Muscle layer of colon (tissue), 2 donors: ENCODE data around the gene SSTR5.

Source experiments
- H3K27ac ChIP-seq: one replicate; pipeline ENCODE4 v1.7.0; 2013; ENCODE audit warnings: low read depth, mild to moderate bottlenecking, low read length, moderate library complexity
- H3K27me3 ChIP-seq, 2 donors: one replicate each; pipeline ENCODE4 v1.7.0; 2013; ENCODE audit warnings: low read length in 2 of 2, mild to moderate bottlenecking in 2 of 2; ENCODE audit not compliant: insufficient read depth in 2 of 2, control insufficient read depth in 1 of 2
- H3K36me3 ChIP-seq: one replicate; pipeline ENCODE4 v1.7.0; 2013; ENCODE audit warnings: mild to moderate bottlenecking, low read length; ENCODE audit not compliant: insufficient read depth
- H3K4me1 ChIP-seq: one replicate; pipeline ENCODE4 v1.7.0; 2013; ENCODE audit warnings: mild to moderate bottlenecking, low read length; ENCODE audit not compliant: insufficient read depth
- H3K4me3 ChIP-seq, 2 donors: one replicate each; pipeline ENCODE4 v1.7.0; 2013; ENCODE audit warnings: low read length in 2 of 2, low read depth in 1 of 2, mild to moderate bottlenecking in 1 of 2, moderate library complexity in 1 of 2
- H3K9ac ChIP-seq: one replicate; pipeline ENCODE4 v1.7.0; 2013; ENCODE audit warnings: low read length
- H3K9me3 ChIP-seq: one replicate; pipeline ENCODE4 v1.7.0; 2013; ENCODE audit warnings: mild to moderate bottlenecking, low read length
- donor health status: abdominal sarcoma.
- donor health status: Adenocarcinoma of cecum.

The SSTR5 gene

DNA sequence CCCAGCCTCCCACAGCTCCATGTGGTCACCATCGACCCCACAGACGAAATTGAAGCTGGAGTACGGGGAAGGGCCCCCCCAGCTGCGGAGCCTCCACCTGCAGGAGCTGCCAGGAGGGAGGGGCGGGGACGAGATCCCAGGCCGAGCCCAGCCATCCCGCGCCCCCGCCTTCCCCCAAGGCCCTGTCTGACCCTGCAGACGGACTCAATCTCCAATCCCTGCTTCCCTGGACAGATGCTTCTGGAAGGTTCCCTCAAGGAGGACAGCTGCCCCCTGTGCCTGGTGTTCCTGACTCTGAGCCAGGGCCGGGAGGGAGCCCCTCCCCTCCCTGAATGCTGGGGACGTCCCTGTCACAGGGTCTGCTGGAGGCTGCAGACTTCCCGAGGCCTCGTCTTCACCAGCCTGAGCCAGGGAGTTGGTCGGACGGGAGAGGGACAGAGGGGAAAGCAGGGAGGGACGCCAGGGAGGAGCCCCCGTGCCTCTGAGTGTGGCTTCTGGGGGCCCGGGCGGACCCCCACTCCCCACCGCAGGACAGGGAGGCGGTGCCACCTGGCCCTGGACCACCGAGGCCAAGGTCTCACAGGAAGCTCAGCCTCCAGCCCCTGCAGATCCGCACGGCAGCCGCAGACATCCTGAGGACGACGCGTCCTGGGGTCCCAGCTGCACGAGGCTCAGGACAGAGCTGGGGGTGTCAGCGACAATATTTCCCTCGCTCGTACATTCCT is 44.8 kb downstream of the SSTR5 start:
- Histone ChIP-seq H3K9me3 (no peaks in the 10 kb centered on the region), H3K9ac (no peak overlapping the region), H3K27ac (no peak overlapping the region), H3K36me3 (no peaks in the 10 kb centered on the region), H3K4me3 (no peak overlapping the region), H3K4me1 (no peaks in the 10 kb centered on the region), H3K27me3 (no peaks in the 10 kb centered on the region)

GRCh38 chr16:1117926-1118325 is 45.4 kb downstream of the SSTR5 start:
- H3K27me3 ChIP-seq: no peaks in the 10 kb centered on the region
- H3K9ac ChIP-seq: no peak overlapping the region
- no peaks in the 10 kb centered on the region for H3K4me1 ChIP-seq
- no peak overlapping the region for H3K4me3 ChIP-seq
- no peak overlapping the region for H3K27ac ChIP-seq
- H3K36me3 ChIP-seq: no peaks in the 10 kb centered on the region
- H3K9me3 ChIP-seq: no peaks in the 10 kb centered on the region

DNA sequence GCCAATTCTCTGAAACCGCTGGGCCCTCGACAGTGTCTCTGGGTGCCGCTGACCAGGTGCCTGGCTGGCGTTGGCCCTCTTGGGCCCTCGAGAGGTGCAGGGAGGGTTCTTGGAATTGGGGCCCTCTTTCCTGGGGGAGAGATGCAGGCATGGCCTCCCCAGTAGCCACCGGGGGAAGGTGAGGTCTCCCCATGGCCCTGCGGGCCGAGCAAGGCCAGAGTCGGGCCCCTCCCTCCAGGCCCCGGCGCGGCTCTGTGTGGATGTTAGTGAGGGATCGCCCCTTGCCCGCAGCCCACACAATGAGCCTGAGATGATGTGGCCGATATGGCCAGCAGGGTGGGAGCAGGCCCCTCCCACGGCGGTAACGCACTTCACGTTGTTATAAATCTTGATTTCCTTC is 46.6 kb downstream of the SSTR5 start:
- H3K9ac ChIP-seq: no peak overlapping the region
- no peak overlapping the region for H3K4me3 ChIP-seq
- no peaks in the 10 kb centered on the region for H3K9me3 ChIP-seq
- no peaks in the 10 kb centered on the region for H3K4me1 ChIP-seq
- H3K27ac ChIP-seq: no peak overlapping the region
- no peaks in the 10 kb centered on the region for H3K36me3 ChIP-seq
- H3K27me3 ChIP-seq: peaks cover 0 to 7% of the 10 kb centered on the region in 2 donors

- Histone ChIP-seq H3K4me3 (no peak overlapping the region), H3K27me3 (peaks cover 0 to 7% of the 10 kb centered on the region in 2 donors), H3K27ac (no peak overlapping the region), H3K4me1 (no peaks in the 10 kb centered on the region), H3K36me3 (no peaks in the 10 kb centered on the region), H3K9me3 (no peaks in the 10 kb centered on the region), H3K9ac (no peak overlapping the region)
Measured at GRCh38 chr16:1119766-1120576, 47.4 kb downstream of the SSTR5 start.

DNA sequence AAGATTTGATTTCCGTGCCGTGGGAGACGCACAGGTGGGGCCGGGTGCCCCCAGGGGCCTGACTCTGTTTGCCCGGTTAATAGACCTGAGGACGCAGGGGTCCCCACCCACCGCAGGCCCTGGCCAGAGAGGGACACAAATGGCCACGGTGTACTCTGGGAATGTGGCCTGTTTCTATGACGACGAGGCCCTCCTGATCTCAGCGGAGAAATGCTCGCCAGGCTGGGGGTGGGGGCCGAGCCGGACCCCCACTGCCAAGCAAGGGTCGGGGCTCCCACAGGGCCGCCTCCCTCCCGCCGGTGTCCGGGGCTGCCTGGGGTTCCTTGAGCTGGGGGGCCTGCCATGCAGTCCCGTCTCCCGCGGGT is 48.0 kb downstream of the SSTR5 start:
- H3K9me3 ChIP-seq: no peaks in the 10 kb centered on the region
- H3K4me1 ChIP-seq: no peaks in the 10 kb centered on the region
- H3K36me3 ChIP-seq: no peaks in the 10 kb centered on the region
- H3K9ac ChIP-seq: no peak overlapping the region
- peaks cover 0 to 7% of the 10 kb centered on the region in 2 donors for H3K27me3 ChIP-seq
- H3K27ac ChIP-seq: no peak overlapping the region
- H3K4me3 ChIP-seq: no peak overlapping the region

GRCh38 chr16:1121009-1121408 is 48.5 kb downstream of the SSTR5 start:
- no peak overlapping the region for H3K4me3 ChIP-seq
- no peak overlapping the region for H3K27ac ChIP-seq
- no peaks in the 10 kb centered on the region for H3K9me3 ChIP-seq
- H3K27me3 ChIP-seq: peaks cover 0 to 7% of the 10 kb centered on the region in 2 donors
- no peaks in the 10 kb centered on the region for H3K4me1 ChIP-seq
- no peaks in the 10 kb centered on the region for H3K36me3 ChIP-seq
- H3K9ac ChIP-seq: no peak overlapping the region

- H3K36me3 ChIP-seq: no peaks in the 10 kb centered on the region
- peaks cover 0 to 7% of the 10 kb centered on the region in 2 donors for H3K27me3 ChIP-seq
Measured at GRCh38 chr16:1121601-1122397, 49.3 kb downstream of the SSTR5 start.

DNA sequence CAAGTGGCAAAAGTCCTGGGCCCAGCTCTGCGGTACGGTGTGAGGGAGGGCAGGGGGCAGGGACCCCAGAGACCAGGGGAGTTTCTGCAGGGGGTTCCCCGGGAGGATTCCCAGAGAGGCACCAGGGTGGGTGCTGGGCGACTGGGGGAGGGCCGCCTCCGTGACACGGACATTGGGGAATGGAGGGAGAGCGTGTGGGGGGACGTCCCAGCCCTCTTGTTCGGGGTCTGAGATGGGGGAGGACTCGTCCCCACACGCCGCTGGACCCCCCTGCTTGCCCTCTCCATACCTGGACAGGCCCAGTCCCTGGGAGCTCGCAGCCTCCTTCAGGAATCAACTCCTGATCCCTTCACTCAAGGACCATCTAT is 49.8 kb downstream of the SSTR5 start:
- H3K4me3 ChIP-seq: no peak overlapping the region
- H3K36me3 ChIP-seq: no peaks in the 10 kb centered on the region
- no peak overlapping the region for H3K27ac ChIP-seq
- no peak overlapping the region for H3K9ac ChIP-seq
- H3K9me3 ChIP-seq: no peaks in the 10 kb centered on the region
- H3K27me3 ChIP-seq: peaks cover 0 to 7% of the 10 kb centered on the region in 2 donors
- H3K4me1 ChIP-seq: no peaks in the 10 kb centered on the region

More at GRCh38 chr16:1121601-1122397, 49.3 kb downstream of the SSTR5 start:
- no peak overlapping the region for H3K27ac ChIP-seq
- no peak overlapping the region for H3K9ac ChIP-seq
- no peak overlapping the region for H3K4me3 ChIP-seq
- no peaks in the 10 kb centered on the region for H3K4me1 ChIP-seq
- H3K9me3 ChIP-seq: no peaks in the 10 kb centered on the region

GRCh38 chr16:1123525-1124230 is 51.1 kb downstream of the SSTR5 start:
- peaks cover 0 to 7% of the 10 kb centered on the region in 2 donors for H3K27me3 ChIP-seq

GRCh38 chr16:1124291-1124690 is 51.7 kb downstream of the SSTR5 start:
- H3K9ac ChIP-seq: no peak overlapping the region
- H3K9me3 ChIP-seq: no peaks in the 10 kb centered on the region
- H3K4me3 ChIP-seq: no peak overlapping the region
- no peaks in the 10 kb centered on the region for H3K4me1 ChIP-seq
- no peaks in the 10 kb centered on the region for H3K36me3 ChIP-seq
- no peak overlapping the region for H3K27ac ChIP-seq
- H3K27me3 ChIP-seq: peaks cover 0 to 7% of the 10 kb centered on the region in 2 donors

More at GRCh38 chr16:1123525-1124230, 51.1 kb downstream of the SSTR5 start:
- Histone ChIP-seq H3K9ac (no peak overlapping the region), H3K27ac (no peak overlapping the region), H3K4me3 (no peak overlapping the region), H3K4me1 (no peaks in the 10 kb centered on the region), H3K9me3 (no peaks in the 10 kb centered on the region), H3K36me3 (no peaks in the 10 kb centered on the region)

DNA sequence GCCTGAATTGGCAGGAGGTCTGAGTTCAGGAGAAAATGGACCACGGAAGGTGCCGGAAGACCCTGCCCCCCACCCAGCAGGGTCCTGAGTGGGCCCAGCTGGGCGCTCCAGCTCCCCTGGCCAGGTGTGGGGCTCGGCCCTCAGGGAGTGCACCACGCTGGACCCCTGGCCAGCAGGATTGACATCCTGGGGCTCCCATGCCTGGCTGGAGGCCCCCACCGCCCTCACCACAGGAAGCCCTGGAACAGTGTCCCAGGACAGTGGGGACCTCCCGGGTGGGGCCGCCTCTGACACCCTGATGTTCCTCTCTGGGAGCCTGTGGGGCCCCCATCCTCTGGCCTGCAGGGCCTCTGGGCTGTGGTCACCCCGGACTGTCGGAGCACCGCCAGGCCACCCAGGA is 52.2 kb downstream of the SSTR5 start:
- H3K9ac ChIP-seq: no peak overlapping the region
- no peaks in the 10 kb centered on the region for H3K9me3 ChIP-seq
- no peak overlapping the region for H3K27ac ChIP-seq
- no peaks in the 10 kb centered on the region for H3K36me3 ChIP-seq
- peaks cover 0 to 7% of the 10 kb centered on the region in 2 donors for H3K27me3 ChIP-seq
- no peaks in the 10 kb centered on the region for H3K4me1 ChIP-seq
- H3K4me3 ChIP-seq: no peak overlapping the region
